Endothelial cell (in vitro differentiated cells): Measurements from ENCODE around the gene HLA-DOA. TPM values are rescaled to one million over a fixed set of nuclear protein-coding genes. Genes with fewer than 3 reads are reported as not detected.

Experiments used
- DNase-seq: peaks from one replicate; pipeline ENCODE4 v3.0.0; 2021; ENCODE audit warnings: low spot score
- H3K27ac Mint-ChIP-seq: one replicate; pipeline ENCODE4 v1.8.0; 2021; ENCODE audit warnings: mixed read lengths, inconsistent platforms; ENCODE audit not compliant: unreplicated experiment
- H3K27me3 Mint-ChIP-seq: one replicate; pipeline ENCODE4 v1.8.0; 2021; ENCODE audit warnings: mild to moderate bottlenecking, moderate library complexity, mixed read lengths, inconsistent platforms; ENCODE audit not compliant: unreplicated experiment
- H3K36me3 Mint-ChIP-seq: one replicate; pipeline ENCODE4 v1.8.0; 2021; ENCODE audit warnings: mild to moderate bottlenecking, low read depth, mixed read lengths, inconsistent platforms; ENCODE audit not compliant: unreplicated experiment
- H3K4me1 Mint-ChIP-seq: one replicate; pipeline ENCODE4 v1.8.0; 2021; ENCODE audit warnings: mild to moderate bottlenecking, mixed read lengths, inconsistent platforms; ENCODE audit not compliant: unreplicated experiment
- H3K4me3 Mint-ChIP-seq: one replicate; pipeline ENCODE4 v1.8.0; 2021; ENCODE audit warnings: mild to moderate bottlenecking, mixed read lengths, inconsistent platforms; ENCODE audit not compliant: unreplicated experiment
- H3K9me3 Mint-ChIP-seq: one replicate; pipeline ENCODE4 v1.8.0; 2021; ENCODE audit warnings: mixed read lengths, inconsistent platforms; ENCODE audit not compliant: unreplicated experiment
- total RNA-seq: library from RNA; stranded (reverse); fragmentation: NEBNext Ultra II Directional; extraction: Animal tissue kit (Norgen Biotek cat#: 25700); gene quantifications from one replicate; pipeline ENCODE4 v1.2.1, GENCODE V29; 2021; ENCODE audit not compliant: unreplicated experiment
- TF ChIP-seq, protein P1 (sequence below): fragments of 200-600 bp; sonication (generic); IDR thresholded peaks from one replicate; pipeline ENCODE4 v1.5.0; 2021; ENCODE audit warnings: antibody characterized with exemption; ENCODE audit not compliant: unreplicated experiment

HLA-DOA gene
- total RNA-seq, 1 donor from 2014 or later, result 7.3 TPM

DNA sequence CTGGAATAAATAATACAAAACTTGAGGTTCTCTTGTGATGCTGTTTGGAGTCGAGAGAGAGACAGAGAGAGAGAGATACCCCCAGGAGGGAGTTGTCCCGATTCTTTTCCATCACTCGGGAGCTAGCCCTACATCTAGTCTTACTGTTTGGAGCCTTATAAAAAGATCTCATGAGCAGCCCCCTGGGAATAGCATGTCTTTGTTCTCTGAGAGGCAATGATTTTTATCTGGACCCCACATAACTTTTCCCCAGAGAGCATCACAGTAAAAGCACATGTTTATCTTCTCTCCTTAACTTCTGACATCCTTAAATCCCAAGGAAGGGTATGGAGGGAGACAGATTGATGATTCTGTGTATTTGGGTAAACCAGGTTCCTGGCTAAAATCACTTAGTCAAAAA lies 20.9 kb upstream of the HLA-DOA start:
- DNase-seq, result no peak
- H3K4me1 Mint-ChIP-seq, result peaks cover 19% of the 10 kb centered on the region
- TF ChIP-seq, protein P1, sequence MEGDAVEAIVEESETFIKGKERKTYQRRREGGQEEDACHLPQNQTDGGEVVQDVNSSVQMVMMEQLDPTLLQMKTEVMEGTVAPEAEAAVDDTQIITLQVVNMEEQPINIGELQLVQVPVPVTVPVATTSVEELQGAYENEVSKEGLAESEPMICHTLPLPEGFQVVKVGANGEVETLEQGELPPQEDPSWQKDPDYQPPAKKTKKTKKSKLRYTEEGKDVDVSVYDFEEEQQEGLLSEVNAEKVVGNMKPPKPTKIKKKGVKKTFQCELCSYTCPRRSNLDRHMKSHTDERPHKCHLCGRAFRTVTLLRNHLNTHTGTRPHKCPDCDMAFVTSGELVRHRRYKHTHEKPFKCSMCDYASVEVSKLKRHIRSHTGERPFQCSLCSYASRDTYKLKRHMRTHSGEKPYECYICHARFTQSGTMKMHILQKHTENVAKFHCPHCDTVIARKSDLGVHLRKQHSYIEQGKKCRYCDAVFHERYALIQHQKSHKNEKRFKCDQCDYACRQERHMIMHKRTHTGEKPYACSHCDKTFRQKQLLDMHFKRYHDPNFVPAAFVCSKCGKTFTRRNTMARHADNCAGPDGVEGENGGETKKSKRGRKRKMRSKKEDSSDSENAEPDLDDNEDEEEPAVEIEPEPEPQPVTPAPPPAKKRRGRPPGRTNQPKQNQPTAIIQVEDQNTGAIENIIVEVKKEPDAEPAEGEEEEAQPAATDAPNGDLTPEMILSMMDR, result no peak
- no peaks in the 10 kb centered on the region for H3K36me3 Mint-ChIP-seq
- no peaks in the 10 kb centered on the region for H3K9me3 Mint-ChIP-seq
- H3K27ac Mint-ChIP-seq, result no peak overlapping the region
- no peak overlapping the region for H3K4me3 Mint-ChIP-seq
- H3K27me3 Mint-ChIP-seq, result peaks cover 4% of the 10 kb centered on the region

DNA sequence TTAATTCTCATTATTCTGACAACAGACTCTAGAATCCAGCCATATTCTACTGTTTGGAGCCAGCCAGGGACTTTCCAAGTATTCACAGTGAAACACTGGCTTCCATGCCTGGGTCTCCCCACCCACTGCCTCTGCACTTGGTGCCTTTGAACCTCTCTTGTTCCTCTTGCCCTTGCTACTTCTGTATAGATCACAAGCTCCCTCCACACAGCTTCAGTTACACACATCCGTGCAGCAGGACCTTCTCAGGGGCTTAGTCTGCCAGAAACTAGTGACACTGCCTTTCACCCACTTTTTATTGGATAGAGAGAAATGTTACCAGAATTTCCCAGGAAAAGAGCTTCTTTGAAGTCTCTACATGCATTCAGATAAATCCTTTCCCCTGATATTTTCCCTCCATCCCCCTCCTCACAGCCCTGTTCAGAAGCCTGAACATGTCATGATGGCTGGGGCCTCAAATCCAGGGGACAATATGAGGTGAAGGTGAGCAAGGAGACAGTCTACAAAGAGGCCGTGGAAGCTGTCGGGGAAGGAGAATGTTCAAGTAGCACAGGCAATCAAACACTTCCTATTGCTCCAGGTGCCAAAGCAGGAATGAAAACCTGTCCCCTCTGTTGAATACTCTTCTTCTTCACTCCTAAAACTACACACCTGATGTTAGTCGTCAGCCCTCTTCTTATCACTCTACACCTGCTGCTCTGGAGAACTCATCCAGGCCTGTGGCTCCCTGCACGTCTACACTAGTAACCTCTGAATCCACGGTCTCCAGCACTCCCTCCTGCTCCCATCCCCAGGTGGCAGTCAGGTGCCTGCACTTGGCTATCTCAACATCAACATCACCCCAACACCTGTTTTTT lies 20.2 kb upstream of the HLA-DOA start:
- H3K27ac Mint-ChIP-seq, result peak overlapping the region; percentile 55

DNA sequence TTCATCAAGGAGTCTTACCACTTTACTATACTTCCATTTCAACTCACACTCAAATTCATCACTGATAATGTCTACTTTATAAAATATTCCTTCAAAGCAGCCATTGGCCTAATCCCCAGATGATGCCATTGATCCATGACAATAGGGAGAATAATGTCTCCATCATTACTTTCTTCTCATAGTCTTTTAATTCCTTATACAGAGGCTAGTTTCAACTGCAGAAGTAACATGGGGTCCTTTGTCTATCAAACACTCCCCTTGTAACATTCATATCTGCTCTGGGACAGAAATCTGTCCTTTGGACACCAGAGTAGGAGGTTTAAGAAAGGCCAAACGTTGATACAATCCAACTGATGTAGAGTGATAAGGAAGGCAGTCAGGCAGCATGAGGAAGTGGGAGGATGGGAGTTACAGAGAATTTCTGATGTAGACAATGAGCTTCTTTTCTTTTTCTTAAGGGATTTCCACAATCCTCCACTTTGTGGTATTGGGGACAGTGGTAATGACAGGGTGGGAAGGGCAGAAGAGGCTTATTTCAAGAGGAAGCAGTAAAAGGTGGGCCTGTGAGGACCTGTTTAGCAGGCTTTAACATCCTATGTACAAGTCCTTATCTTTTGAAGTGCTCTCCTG lies 18.9 kb upstream of the HLA-DOA start:
- TF ChIP-seq, protein P1, result no peak
- no peak overlapping the region for H3K4me3 Mint-ChIP-seq
- H3K27me3 Mint-ChIP-seq, result peaks cover 3% of the 10 kb centered on the region
- no peaks in the 10 kb centered on the region for H3K9me3 Mint-ChIP-seq
- H3K4me1 Mint-ChIP-seq, result peaks cover 19% of the 10 kb centered on the region
- peak overlapping the region; percentile 44 for H3K27ac Mint-ChIP-seq
- no peaks in the 10 kb centered on the region for H3K36me3 Mint-ChIP-seq
- no peak for DNase-seq

More for the DNA sequence above, 20.2 kb upstream of the HLA-DOA start:
- DNase-seq, result no peak
- Mint-ChIP-seq H3K36me3 (no peaks in the 10 kb centered on the region), H3K27me3 (peaks cover 3% of the 10 kb centered on the region), H3K4me1 (peaks cover 19% of the 10 kb centered on the region), H3K4me3 (peak overlapping the region; percentile 56), H3K9me3 (no peaks in the 10 kb centered on the region)
- TF ChIP-seq, protein P1, result no peak

DNA sequence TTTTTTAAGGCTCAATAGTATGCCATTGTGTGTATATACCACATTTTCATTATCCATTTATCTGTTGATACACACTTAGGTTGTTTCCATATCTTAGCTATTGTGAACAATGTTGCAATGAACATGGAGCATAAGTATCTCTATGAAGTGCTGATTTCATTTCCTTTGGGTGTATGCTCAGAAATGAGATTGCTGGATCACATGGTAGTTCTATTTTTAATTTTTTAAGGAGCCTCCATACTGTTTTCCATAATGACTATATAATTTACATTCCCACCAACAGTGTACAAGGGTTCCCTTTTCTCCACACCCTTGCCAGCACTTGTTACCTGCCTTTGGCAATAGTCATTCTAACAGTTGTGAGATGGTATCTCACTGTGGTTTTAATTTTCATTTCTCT lies 15.1 kb upstream of the HLA-DOA start:
- Mint-ChIP-seq H3K9me3 (no peaks in the 10 kb centered on the region), H3K27ac (no peak overlapping the region), H3K27me3 (no peaks in the 10 kb centered on the region), H3K4me1 (peaks cover 22% of the 10 kb centered on the region), H3K36me3 (no peaks in the 10 kb centered on the region), H3K4me3 (no peak overlapping the region)
- TF ChIP-seq, protein P1, result no peak
- no peak for DNase-seq

DNA sequence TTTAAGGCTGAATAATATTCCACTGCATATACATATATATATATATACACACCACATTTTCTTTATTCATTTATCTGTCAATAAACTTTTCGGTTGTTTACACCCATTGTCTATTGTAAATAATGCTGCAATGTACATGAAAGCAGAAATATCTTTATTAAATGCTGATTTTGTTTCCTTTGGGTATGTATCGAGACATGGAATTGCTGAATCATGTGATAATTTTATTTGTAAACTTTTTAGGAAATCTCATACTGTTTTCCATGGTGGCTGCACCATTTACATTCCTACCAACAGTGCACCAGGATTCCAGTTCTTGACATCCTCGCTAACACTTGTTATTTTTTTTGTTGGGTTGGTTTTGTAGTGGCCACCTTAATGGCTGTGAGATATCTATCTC lies 14.1 kb upstream of the HLA-DOA start:
- DNase-seq, result no peak
- Mint-ChIP-seq H3K27me3 (no peaks in the 10 kb centered on the region), H3K36me3 (no peaks in the 10 kb centered on the region), H3K9me3 (no peaks in the 10 kb centered on the region), H3K4me3 (no peak overlapping the region), H3K27ac (no peak overlapping the region), H3K4me1 (peaks cover 22% of the 10 kb centered on the region)
- TF ChIP-seq, protein P1, result no peak
